ENCODE measurements around the gene GRK6. TPM values are rescaled to one million over a fixed set of nuclear protein-coding genes. Genes with fewer than 3 reads are reported as not detected.
A peak's percentile ranks its signal among the peaks of the same experiment; 100 is the strongest.

GRK6 gene
- total RNA-seq, 1 donor: 24.2 TPM

DNA sequence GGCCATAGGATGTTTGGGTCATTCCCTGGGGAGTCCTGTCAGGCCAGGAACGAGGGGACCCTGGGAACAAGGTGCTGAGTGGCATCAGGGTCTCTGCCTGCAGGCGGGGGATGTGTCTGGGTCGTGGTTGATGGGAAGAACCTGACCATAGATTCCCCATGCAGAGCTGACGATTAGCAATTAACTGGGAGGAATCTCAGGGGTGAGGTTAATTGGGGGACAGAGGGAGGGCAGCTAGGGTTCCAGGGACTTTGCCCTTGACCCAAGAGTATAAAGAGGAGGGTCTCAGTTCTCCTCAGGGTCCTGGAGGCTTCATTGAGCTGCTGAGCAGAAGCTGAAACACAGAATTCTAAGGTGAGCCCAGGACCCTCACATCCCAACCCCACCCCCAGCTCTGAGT is 42.3 kb upstream of the GRK6 start, which contains the start of gene SLC34A1:
TSS of gene SLC34A1 (plus strand) at position 301 of the 400 bp plus-strand sequence. CDS start 1,308 bp downstream, outside the sequence.
- TF ChIP-seq, protein P1, sequence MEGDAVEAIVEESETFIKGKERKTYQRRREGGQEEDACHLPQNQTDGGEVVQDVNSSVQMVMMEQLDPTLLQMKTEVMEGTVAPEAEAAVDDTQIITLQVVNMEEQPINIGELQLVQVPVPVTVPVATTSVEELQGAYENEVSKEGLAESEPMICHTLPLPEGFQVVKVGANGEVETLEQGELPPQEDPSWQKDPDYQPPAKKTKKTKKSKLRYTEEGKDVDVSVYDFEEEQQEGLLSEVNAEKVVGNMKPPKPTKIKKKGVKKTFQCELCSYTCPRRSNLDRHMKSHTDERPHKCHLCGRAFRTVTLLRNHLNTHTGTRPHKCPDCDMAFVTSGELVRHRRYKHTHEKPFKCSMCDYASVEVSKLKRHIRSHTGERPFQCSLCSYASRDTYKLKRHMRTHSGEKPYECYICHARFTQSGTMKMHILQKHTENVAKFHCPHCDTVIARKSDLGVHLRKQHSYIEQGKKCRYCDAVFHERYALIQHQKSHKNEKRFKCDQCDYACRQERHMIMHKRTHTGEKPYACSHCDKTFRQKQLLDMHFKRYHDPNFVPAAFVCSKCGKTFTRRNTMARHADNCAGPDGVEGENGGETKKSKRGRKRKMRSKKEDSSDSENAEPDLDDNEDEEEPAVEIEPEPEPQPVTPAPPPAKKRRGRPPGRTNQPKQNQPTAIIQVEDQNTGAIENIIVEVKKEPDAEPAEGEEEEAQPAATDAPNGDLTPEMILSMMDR (IDR thresholded peaks at IDR 0.05; ENCODE audit: insufficient read depth, low read depth, low read length): no peak
- DNase-seq (ENCODE audit: low read depth): no peak
- no peak within 1 kb of the TSS for H3K4me3 ChIP-seq (ENCODE audit: low read depth, low read length)

DNA sequence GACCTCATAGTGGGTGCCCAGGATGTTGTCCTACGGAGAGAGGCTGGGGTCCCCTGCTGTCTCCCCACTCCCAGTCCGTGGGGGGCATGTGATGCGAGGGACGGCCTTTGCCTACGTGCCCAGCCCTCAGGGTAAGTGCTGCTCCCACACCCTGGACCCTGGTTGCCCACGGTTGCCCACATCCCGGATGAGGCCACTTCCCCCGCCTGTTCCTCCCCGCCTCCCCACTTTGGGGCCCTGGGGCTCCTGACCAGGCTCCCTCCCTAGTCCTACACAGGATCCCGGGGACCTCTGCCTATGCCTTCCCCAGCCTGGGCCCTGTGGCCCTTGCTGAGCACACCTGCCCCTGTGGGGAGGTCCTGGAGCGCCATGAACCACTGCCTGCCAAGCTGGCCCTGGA is 40.8 kb upstream of the GRK6 start:
- no peak overlapping the region for H3K4me3 ChIP-seq (ENCODE audit: low read depth, low read length)
- no peak for DNase-seq (ENCODE audit: low read depth)
- TF ChIP-seq, protein P1 (IDR thresholded peaks at IDR 0.05; ENCODE audit: insufficient read depth, low read depth, low read length): no peak

DNA sequence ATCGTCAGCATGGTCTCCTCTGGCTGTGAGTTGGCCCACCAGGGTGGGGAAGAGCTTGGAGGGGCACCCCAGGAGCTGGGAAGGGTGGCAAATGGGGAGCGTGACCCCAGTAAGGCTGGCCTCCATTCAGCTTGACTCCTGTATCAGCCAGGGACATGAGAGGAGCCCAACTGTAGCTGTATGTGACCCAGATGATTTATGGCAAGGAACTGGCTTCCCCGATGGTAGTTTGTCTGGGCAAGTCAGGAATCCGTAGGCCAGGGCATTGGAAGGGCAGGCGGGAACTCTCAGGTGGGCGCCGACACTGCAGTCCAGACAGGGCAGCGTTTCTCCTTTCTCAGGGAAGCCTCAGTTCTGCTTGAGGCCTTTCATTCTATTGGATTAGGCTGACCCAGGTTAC is 39.9 kb upstream of the GRK6 start:
- no peak for DNase-seq (ENCODE audit: low read depth)
- H3K4me3 ChIP-seq (ENCODE audit: low read depth, low read length): no peak overlapping the region
- TF ChIP-seq, protein P1 (IDR thresholded peaks at IDR 0.05; ENCODE audit: insufficient read depth, low read depth, low read length): no peak

DNA sequence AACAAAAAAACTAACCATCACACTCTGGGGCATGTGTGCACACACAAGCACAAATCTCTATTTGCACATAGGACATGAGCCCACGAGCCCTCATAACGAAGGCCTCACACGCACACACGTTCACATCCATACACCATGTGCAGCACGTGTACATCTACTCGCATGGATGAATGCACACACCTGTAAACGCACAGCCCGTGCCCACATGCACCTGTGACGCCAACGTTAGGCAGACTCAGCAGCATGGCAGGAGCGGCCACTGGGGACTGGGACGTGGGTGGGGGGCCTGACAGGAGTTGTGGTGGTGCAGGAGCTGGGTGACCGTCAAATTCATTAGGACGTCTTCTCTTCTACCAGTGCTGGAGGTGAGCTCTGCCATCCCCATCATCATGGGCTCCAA is 39.1 kb upstream of the GRK6 start:
- TF ChIP-seq, protein P1 (IDR thresholded peaks at IDR 0.05; ENCODE audit: insufficient read depth, low read depth, low read length): no peak
- no peak for DNase-seq (ENCODE audit: low read depth)
- H3K4me3 ChIP-seq (ENCODE audit: low read depth, low read length): no peak overlapping the region

GRCh38 chr5:177388521-177389052 is 37.9 kb upstream of the GRK6 start:
- no peak for DNase-seq (ENCODE audit: low read depth)
- no peak overlapping the region for H3K4me3 ChIP-seq (ENCODE audit: low read depth, low read length)
- TF ChIP-seq, protein P1 (IDR thresholded peaks at IDR 0.05; ENCODE audit: insufficient read depth, low read depth, low read length): no peak

DNA sequence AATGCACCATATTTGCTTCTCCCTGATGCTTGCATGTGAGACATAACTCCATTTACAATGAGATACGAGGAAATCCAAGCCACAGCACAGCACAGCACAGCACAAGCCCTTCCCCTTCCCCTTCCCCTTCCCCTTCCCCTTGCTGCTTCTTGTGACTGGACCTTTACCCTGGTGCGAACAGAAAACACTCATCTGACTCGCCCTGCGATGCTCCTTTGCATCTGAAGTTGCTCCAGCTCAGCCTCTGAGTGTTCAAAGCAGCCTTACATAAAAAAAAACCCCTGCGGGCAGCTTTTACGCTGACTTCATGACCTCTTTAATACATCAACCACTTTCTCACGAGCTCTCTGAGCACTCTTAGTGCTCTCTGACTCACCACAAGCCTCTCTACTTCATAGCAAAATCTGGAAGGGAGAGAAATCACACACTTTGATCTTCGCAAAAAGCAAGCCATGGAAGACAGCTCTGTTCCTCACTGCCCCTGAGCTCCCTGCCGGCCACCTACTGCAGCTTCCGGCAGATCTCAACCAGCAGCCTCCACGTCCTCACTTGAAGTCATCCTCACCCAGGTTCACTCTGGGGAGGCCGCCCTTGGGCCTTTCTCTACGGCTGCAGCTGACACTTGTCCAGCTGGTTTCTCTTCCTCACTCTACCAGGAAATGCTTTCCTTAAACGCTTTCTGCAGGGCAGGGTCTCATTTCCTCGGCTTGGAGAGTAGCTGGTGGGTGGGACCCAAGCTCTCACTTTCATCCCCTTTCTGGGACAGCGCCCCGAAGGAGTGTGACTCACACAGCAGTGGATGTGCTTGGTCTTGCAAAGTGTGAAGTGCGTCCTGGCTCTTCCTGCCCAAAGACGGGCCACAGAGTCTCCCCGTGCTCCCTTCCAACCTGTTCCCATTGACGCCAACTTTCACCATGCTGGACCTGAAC is 37.0 kb upstream of the GRK6 start:
- H3K4me3 ChIP-seq (ENCODE audit: low read depth, low read length): no peak overlapping the region
- TF ChIP-seq, protein P1 (IDR thresholded peaks at IDR 0.05; ENCODE audit: insufficient read depth, low read depth, low read length): peak; percentile 2
- DNase-seq (ENCODE audit: low read depth): peak; percentile 96

Data from fibroblast of villous mesenchyme (primary cell).